Measurements from ENCODE around the gene PSMG1.

GRCh38 chr21:39164523-39164922 is 18.7 kb downstream of the PSMG1 start:
- TF ChIP-seq CTCF (IDR thresholded peaks at IDR 0.05; ENCODE audit: insufficient read depth, low read depth, low read length): no peak
- no peak for TF ChIP-seq EZH2 (IDR thresholded peaks at IDR 0.05; ENCODE audit: insufficient read depth, low read length)

All from astrocyte (in vitro differentiated cells and primary cell).